Stimulated activated CD4-positive, alpha-beta T cell treated with anti-CD3 and anti-CD28 coated beads, Interleukin-12 subunit alpha, Interleukin-12 subunit beta, amount 100 ng/mL, for 48 hours (primary cell): Measurements from ENCODE around the gene SPRED2.

Source experiments
- DNase-seq, 3 donors: peaks; one replicate each; pipeline ENCODE4 v3.0.0-alpha.2; 2020; ENCODE audit warnings: low read depth in 2 of 3, low spot score in 1 of 3

The SPRED2 gene

DNA sequence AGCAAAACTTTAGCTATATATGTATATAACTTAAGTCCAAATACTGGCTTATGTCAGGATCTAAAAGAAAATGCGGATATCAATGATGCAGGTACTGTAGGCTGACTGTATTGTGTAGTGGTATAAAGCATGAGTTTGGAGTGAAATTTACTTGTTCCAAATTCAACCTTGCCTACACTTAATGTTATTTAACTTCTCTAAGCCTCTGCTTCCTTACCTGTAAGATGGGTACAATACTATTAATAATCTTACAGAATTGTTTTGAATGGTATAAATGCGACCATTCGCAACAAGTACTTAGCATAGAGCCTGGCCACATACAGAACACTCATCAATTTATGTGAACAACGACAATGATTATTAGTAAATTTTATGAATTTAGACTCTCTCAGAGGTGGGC lies 62.4 kb downstream of the SPRED2 start:
- DNase-seq, result no peak

DNA sequence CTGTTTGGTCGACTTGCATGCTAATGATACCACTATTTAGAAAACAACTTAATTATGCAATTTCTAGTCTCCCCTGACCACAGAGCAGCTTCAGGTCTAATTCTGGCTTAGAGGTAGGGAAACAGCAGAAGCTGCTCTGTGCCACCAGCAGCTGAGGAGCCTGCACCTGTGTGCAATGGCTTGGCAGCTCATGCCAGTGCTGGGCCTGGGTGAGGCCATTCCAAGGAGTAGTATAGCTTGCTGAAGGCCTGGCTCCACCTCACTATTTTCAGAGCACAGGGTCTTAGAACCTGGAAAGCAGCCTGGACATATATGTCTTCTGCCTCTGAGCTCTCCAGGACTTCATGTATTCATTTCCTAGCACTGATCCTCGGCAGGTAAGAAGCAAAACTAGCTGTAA lies 62.8 kb downstream of the SPRED2 start:
- DNase-seq, result no peak

- no peak for DNase-seq
Measured at GRCh38 chr2:65368468-65368867, 63.9 kb downstream of the SPRED2 start.

DNA sequence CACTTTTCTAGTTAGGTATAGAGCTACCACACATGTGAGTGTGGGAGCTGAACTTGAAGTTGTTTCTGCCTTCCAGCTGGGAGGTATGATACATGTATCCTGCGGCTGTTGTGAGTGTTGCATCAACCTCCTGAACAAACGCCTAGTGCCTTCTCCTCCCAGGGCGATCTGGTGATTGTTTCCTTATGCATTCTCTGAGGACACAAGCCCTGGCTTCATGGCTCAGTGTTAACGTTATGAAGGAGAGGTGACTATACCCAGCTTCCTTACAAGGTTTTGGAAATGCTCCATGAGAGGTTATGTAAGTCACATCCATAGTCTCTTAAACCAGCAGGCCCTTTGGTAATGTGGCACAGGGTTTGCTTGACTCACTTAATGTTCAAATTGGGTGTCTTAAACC lies 64.9 kb downstream of the SPRED2 start:
- no peak for DNase-seq

- DNase-seq, result peak in 2 of 3 donors; percentile 14 to 33
Measured at GRCh38 chr2:65366595-65367125, 65.7 kb downstream of the SPRED2 start.

DNA sequence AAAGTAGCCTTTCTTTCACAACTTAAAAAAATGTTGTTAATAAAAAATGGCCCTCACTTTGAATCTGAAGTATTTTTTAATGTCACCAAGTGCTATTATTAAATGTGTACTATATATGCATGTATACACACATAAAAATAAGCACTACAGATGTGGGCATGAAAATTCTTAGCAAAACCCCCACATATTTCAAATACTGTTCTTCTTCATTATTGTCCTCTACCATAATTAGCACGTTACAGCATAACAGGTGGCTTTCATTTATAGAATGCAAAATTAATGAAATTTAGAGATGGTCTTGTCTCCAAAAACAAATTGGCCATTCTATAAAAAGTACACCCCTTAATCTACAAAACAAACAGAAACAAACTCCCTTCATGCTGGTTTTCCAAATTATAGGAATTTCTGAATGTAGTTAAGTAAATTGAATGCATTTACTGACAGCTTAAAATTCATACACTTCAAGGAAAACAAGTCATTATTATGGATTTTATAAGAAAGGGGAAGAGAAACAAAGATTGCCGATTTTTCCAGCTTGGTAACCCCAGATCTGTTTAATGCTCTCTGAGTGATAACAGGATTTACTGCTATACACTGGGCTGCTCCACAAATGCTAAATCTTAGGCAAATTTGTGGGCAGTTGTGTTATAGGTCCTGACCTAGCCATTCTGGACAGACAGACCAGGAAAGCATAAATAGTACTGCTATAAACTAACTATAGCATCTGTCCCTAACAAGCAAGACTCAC lies 67.2 kb downstream of the SPRED2 start:
- no peak for DNase-seq

- no peak for DNase-seq
Measured at GRCh38 chr2:65363879-65364666, 68.3 kb downstream of the SPRED2 start.

GRCh38 chr2:65361623-65362022 lies 70.8 kb downstream of the SPRED2 start:
- DNase-seq, result no peak

GRCh38 chr2:65360441-65360840 lies 72.0 kb downstream of the SPRED2 start:
- DNase-seq, result no peak

DNA sequence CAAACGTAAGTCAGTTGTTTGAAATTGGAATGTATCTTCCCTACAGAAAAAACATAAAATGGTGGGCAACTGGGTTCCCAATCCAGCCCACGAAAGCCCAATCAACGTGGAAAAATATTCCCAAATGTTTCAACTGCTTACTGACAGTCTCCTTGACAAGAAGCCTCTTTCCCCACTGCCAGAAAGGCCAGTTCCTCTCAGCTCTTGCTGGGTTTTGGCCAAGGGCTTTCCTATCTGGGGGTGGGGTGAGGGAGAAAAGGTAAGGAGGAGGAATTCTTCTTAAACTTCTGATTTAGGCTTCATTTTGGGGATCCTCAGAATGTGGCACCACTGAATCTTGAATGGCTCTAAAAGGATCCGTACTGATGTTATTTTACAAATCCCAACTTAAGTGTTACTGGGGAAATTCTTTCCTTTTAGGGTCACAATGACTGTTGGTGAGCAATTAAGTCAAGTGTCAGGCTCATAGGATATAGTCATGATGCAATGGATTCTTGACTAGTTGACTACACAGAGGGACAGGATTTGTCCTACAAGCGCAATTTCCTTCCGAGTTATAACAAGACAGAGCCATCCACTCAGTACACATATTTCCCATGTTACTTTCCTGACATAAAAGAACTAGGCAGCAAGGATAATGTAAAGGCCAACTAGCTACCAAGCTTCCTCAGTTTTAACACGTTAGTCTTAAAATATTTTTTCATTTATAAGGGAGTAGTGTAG lies 73.6 kb downstream of the SPRED2 start:
- no peak for DNase-seq

GRCh38 chr2:65357959-65358294 lies 74.5 kb downstream of the SPRED2 start:
- DNase-seq, result no peak

- peak in 1 of 3 donors; percentile 10 for DNase-seq
Measured at GRCh38 chr2:65357095-65357958, 75.1 kb downstream of the SPRED2 start.

GRCh38 chr2:65355186-65355831 lies 77.1 kb downstream of the SPRED2 start:
- DNase-seq, result no peak

DNA sequence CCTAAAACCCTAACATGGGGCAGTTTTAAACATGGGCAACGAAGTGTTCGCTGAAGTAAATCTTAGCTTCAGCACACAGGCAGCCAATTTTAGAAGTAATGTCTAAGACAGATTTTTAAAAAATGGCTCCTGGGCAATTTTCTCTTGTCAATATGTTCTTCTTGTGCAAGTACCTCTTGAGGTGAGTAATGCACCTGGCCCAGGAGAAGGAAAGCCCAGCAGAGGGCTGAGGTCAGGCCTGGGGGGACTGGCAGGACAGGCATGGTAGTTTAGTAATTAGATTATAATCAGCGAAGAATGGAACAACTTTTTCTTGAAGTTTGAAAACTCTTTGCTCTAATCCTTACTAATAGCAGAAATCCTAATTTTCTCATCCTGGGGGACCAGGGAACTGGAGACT lies 77.6 kb downstream of the SPRED2 start:
- DNase-seq, result no peak

DNA sequence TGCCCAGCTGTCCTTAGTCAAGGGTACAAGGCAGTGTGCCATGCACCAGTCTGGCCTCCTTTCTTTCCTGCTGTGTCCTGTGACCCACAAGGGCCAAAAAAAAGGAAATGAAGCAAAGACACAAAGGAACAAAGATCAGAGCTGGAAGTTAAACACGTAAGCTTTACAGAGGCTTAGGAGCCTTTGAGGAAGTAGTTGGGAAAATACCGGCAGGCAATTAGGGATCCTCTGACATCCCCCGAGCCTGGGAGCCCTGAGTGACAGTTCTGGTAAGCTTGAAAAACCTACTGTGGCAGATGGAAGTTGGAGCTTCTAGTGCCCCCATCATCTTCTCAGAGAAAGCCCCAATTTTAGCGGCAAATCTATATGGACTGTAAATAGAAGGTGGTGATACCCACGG lies 78.5 kb downstream of the SPRED2 start:
- no peak for DNase-seq

DNA sequence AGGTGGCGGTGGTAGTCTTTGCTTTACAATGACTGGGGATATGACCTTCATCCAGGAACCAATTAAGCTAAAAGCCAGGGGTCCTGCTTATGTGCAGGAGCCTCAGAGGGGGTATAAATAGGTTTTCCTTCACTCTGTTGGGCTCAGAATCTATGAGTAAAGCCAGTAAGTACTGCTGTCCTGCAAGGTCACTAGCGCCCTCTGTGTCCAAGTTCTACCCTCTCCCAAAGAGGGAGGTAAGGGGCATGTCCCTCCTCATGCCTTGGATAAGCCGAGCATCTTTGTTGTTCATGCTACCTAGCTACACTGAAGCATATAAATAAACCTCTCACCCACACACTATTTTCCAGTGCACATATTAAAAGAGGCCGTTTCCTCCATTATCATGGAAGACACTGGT lies 79.4 kb downstream of the SPRED2 start:
- no peak for DNase-seq

- no peak for DNase-seq
Measured at GRCh38 chr2:65351948-65352595, 80.3 kb downstream of the SPRED2 start.

- DNase-seq, result no peak
Measured at GRCh38 chr2:65351234-65351947, 81.0 kb downstream of the SPRED2 start.

DNA sequence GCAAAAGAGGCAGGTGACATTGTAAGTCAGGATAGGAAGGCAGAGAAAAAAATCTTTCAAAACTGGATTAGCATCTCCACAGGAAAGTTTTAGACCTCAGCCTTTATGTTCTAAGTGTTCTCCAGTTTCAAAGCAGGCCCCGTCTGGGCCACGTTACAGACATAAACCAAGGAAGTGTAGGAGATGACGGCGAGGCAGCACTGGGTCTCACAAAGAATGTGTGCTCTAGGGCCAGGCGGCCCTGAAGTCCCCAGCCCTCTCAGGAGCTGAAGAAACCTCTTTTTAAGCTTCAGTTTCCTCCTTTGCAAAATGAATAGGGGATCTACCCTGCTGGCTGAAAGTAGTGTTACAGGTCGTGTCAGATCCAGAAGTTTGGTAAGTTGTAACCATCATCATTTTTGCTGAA lies 81.7 kb downstream of the SPRED2 start:
- DNase-seq, result no peak
